GM12878 (cell line): ENCODE measurements around the gene TDRD5.

Experiments
- ATF7 ChIP-seq: fragments of 450-650 bp; IDR thresholded peaks from 2 replicates; pipeline ENCODE4 v1.6.1; 2016; ENCODE audit warnings: low read depth, mild to moderate bottlenecking
- BACH1 ChIP-seq: fragments of 450-650 bp; IDR thresholded peaks from 2 replicates; pipeline ENCODE4 v1.6.1; 2017; ENCODE audit warnings: mild to moderate bottlenecking, borderline replicate concordance
- HCFC1 ChIP-seq: fragments of 150-350 bp; IDR thresholded peaks from 2 replicates; pipeline ENCODE4 v1.6.1; 2014; ENCODE audit warnings: low read length
- JUNB ChIP-seq: IDR thresholded peaks from 2 replicates; pipeline ENCODE4 v1.6.1; 2016; ENCODE audit warnings: antibody characterized with exemption, mild to moderate bottlenecking
- POLR2AphosphoS5 ChIP-seq: IDR thresholded peaks from 2 replicates; pipeline ENCODE4 v1.6.1; 2011; ENCODE audit warnings: mild to moderate bottlenecking, low read length, inconsistent platforms
- SMC3 ChIP-seq: IDR thresholded peaks from 2 replicates; pipeline ENCODE4 v1.6.1; 2011; ENCODE audit warnings: low read length, improper control_type of control experiment, borderline replicate concordance
- TF ChIP-seq, protein P1 (sequence below), 3 experiments: IDR thresholded peaks in 2 of 3; conservative IDR thresholded peaks in 1 of 3; 2 replicates each; pipeline ENCODE4 v1.5.1; 2011; ENCODE audit warnings: low read depth in 3 of 3, low read length in 3 of 3, mild to moderate bottlenecking in 3 of 3, control low read depth in 2 of 3, moderate library complexity in 2 of 3, inconsistent platforms in 1 of 3, mixed read lengths in 1 of 3; ENCODE audit not compliant: control insufficient read depth in 2 of 3, insufficient read depth in 1 of 3; ENCODE audit errors: extremely low read depth in 1 of 3
- TF ChIP-seq, protein P2 (sequence below): fragments of 450-650 bp; IDR thresholded peaks from 2 replicates; pipeline ENCODE4 v1.6.1; 2017; ENCODE audit warnings: mild to moderate bottlenecking, moderate library complexity
- TF ChIP-seq, protein P3 (sequence below): IDR thresholded peaks from 2 replicates; pipeline ENCODE4 v1.6.1; 2011; ENCODE audit warnings: low read depth, mild to moderate bottlenecking, low read length, moderate library complexity, borderline replicate concordance; ENCODE audit errors: extremely low read depth

DNA sequence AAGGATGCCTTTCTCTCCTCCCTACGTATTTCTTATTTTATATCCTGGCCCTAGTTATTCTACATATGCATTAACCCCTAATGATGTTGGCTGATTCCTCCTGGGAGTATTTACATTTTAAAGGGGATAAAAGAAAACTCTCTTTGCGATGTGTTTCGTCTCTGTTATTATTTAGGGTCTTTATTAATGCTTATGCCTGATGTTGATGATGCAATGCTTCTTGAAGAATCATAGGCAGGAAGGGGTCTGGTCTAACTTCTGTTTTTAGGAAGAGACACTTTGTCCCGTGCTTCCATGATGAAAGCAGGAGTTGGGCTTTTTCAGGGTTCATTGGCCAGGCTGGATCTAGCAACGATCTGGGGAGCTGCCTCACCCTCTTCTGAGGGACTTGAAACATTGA lies 15.1 kb upstream of the TDRD5 start:
- TF ChIP-seq SMC3 = no peak
- TF ChIP-seq, protein P1, sequence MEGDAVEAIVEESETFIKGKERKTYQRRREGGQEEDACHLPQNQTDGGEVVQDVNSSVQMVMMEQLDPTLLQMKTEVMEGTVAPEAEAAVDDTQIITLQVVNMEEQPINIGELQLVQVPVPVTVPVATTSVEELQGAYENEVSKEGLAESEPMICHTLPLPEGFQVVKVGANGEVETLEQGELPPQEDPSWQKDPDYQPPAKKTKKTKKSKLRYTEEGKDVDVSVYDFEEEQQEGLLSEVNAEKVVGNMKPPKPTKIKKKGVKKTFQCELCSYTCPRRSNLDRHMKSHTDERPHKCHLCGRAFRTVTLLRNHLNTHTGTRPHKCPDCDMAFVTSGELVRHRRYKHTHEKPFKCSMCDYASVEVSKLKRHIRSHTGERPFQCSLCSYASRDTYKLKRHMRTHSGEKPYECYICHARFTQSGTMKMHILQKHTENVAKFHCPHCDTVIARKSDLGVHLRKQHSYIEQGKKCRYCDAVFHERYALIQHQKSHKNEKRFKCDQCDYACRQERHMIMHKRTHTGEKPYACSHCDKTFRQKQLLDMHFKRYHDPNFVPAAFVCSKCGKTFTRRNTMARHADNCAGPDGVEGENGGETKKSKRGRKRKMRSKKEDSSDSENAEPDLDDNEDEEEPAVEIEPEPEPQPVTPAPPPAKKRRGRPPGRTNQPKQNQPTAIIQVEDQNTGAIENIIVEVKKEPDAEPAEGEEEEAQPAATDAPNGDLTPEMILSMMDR (IDR thresholded peaks at IDR 0.05 in 2 of 3, conservative IDR thresholded peaks at IDR 0.05 in 1 of 3; ENCODE audit: control insufficient read depth in 2 of 3, extremely low read depth in 1 of 3, insufficient read depth in 1 of 3, low read depth in 3 of 3, low read length in 3 of 3) = no peak
- TF ChIP-seq BACH1 = no peak
- no peak for TF ChIP-seq JUNB
- TF ChIP-seq, protein P2, sequence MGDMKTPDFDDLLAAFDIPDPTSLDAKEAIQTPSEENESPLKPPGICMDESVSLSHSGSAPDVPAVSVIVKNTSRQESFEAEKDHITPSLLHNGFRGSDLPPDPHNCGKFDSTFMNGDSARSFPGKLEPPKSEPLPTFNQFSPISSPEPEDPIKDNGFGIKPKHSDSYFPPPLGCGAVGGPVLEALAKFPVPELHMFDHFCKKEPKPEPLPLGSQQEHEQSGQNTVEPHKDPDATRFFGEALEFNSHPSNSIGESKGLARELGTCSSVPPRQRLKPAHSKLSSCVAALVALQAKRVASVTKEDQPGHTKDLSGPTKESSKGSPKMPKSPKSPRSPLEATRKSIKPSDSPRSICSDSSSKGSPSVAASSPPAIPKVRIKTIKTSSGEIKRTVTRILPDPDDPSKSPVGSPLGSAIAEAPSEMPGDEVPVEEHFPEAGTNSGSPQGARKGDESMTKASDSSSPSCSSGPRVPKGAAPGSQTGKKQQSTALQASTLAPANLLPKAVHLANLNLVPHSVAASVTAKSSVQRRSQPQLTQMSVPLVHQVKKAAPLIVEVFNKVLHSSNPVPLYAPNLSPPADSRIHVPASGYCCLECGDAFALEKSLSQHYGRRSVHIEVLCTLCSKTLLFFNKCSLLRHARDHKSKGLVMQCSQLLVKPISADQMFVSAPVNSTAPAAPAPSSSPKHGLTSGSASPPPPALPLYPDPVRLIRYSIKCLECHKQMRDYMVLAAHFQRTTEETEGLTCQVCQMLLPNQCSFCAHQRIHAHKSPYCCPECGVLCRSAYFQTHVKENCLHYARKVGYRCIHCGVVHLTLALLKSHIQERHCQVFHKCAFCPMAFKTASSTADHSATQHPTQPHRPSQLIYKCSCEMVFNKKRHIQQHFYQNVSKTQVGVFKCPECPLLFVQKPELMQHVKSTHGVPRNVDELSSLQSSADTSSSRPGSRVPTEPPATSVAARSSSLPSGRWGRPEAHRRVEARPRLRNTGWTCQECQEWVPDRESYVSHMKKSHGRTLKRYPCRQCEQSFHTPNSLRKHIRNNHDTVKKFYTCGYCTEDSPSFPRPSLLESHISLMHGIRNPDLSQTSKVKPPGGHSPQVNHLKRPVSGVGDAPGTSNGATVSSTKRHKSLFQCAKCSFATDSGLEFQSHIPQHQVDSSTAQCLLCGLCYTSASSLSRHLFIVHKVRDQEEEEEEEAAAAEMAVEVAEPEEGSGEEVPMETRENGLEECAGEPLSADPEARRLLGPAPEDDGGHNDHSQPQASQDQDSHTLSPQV = no peak
- no peak for TF ChIP-seq HCFC1
- TF ChIP-seq, protein P3, sequence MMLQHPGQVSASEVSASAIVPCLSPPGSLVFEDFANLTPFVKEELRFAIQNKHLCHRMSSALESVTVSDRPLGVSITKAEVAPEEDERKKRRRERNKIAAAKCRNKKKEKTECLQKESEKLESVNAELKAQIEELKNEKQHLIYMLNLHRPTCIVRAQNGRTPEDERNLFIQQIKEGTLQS = no peak
- TF ChIP-seq ATF7 = no peak
- no peak for TF ChIP-seq POLR2AphosphoS5
